Chondrocyte (in vitro differentiated cells): ENCODE results near the gene CSRP1. TPM values are rescaled to one million over a fixed set of nuclear protein-coding genes. Genes with fewer than 3 reads are reported as not detected.
"Not testable (repeated sequence)": the region's sequence is repeated elsewhere in the genome, so short reads cannot be mapped to it uniquely, and the experiment has no call there.

ENCODE experiments used
- DNase-seq: peaks from one replicate; pipeline ENCODE4 v3.0.0; 2021; ENCODE audit warnings: mixed read lengths, low spot score
- H3K27ac Mint-ChIP-seq: one replicate; pipeline ENCODE4 v1.8.0; 2021; ENCODE audit warnings: mild to moderate bottlenecking, moderate library complexity, mixed read lengths; ENCODE audit not compliant: unreplicated experiment
- H3K27me3 Mint-ChIP-seq: 2 replicates; pipeline ENCODE4 v1.8.0; 2021; ENCODE audit warnings: low read depth, mixed read lengths
- H3K36me3 Mint-ChIP-seq: 2 replicates; pipeline ENCODE4 v1.8.0; 2021; ENCODE audit warnings: low read depth, mixed read lengths
- H3K4me1 Mint-ChIP-seq: 2 replicates; pipeline ENCODE4 v1.8.0; 2021; ENCODE audit warnings: low read depth, mild to moderate bottlenecking, mixed read lengths
- H3K4me3 Mint-ChIP-seq: one replicate; pipeline ENCODE4 v1.8.0; 2021; ENCODE audit warnings: mild to moderate bottlenecking, moderate library complexity, mixed read lengths; ENCODE audit not compliant: unreplicated experiment
- H3K9me3 Mint-ChIP-seq: 2 replicates; pipeline ENCODE4 v1.8.0; 2021; ENCODE audit warnings: low read depth, mixed read lengths
- CTCF ChIP-seq: fragments of 200-600 bp; sonication (generic); IDR thresholded peaks from 2 replicates; pipeline ENCODE4 v1.5.0; 2021; ENCODE audit warnings: antibody characterized with exemption, mild to moderate bottlenecking, moderate library complexity
- total RNA-seq: library from RNA; stranded (reverse); gene quantifications from 3 replicates; pipeline ENCODE4 v1.2.1, GENCODE V29; 2021

CSRP1 gene
- total RNA-seq, 1 donor from 2014 or later: 5.9 TPM

GRCh38 chr1:201482755-201483154 is 24.2 kb downstream of the CSRP1 start:
- Mint-ChIP-seq H3K27me3 (no peaks in the 10 kb centered on the region), H3K36me3 (no peaks in the 10 kb centered on the region), H3K27ac (no peak overlapping the region), H3K4me3 (no peak overlapping the region), H3K9me3 (no peaks in the 10 kb centered on the region), H3K4me1 (peaks cover 33% of the 10 kb centered on the region)
- no peak for DNase-seq
- no peak for TF ChIP-seq CTCF

- TF ChIP-seq CTCF: peak; percentile 99
- peak; percentile 95 for DNase-seq
- Mint-ChIP-seq H3K4me3 (no peak overlapping the region), H3K27ac (no peak overlapping the region), H3K9me3 (no peaks in the 10 kb centered on the region), H3K4me1 (peaks cover 29% of the 10 kb centered on the region), H3K36me3 (no peaks in the 10 kb centered on the region), H3K27me3 (no peaks in the 10 kb centered on the region)
Measured at GRCh38 chr1:201481761-201482493, 25.0 kb downstream of the CSRP1 start.

- peaks cover 26% of the 10 kb centered on the region for H3K4me1 Mint-ChIP-seq
- H3K36me3 Mint-ChIP-seq: no peaks in the 10 kb centered on the region
Measured at GRCh38 chr1:201481004-201481380, 25.9 kb downstream of the CSRP1 start.

GRCh38 chr1:201480231-201481003 is 26.5 kb downstream of the CSRP1 start:
- Mint-ChIP-seq H3K36me3 (no peaks in the 10 kb centered on the region), H3K4me3 (peak overlapping the region; percentile 54), H3K27ac (peak overlapping the region; percentile 68), H3K27me3 (no peaks in the 10 kb centered on the region), H3K4me1 (peaks cover 27% of the 10 kb centered on the region), H3K9me3 (no peaks in the 10 kb centered on the region)
- DNase-seq: no peak
- TF ChIP-seq CTCF: peak; percentile 35

More at GRCh38 chr1:201481004-201481380, 25.9 kb downstream of the CSRP1 start:
- no peaks in the 10 kb centered on the region for H3K9me3 Mint-ChIP-seq
- H3K27me3 Mint-ChIP-seq: no peaks in the 10 kb centered on the region
- H3K27ac Mint-ChIP-seq: no peak overlapping the region
- peak overlapping the region; percentile 41 for H3K4me3 Mint-ChIP-seq
- DNase-seq: no peak
- TF ChIP-seq CTCF: no peak

GRCh38 chr1:201479201-201479730 is 27.7 kb downstream of the CSRP1 start:
- no peak for DNase-seq
- H3K27me3 Mint-ChIP-seq: no peaks in the 10 kb centered on the region
- no peak overlapping the region for H3K4me3 Mint-ChIP-seq
- H3K27ac Mint-ChIP-seq: no peak overlapping the region
- H3K4me1 Mint-ChIP-seq: peaks cover 33% of the 10 kb centered on the region
- H3K36me3 Mint-ChIP-seq: no peaks in the 10 kb centered on the region
- no peak for TF ChIP-seq CTCF
- H3K9me3 Mint-ChIP-seq: no peaks in the 10 kb centered on the region

GRCh38 chr1:201478666-201479065 is 28.3 kb downstream of the CSRP1 start:
- not testable (repeated sequence) for H3K4me3 Mint-ChIP-seq, H3K27ac Mint-ChIP-seq, H3K27me3 Mint-ChIP-seq, DNase-seq, H3K36me3 Mint-ChIP-seq, H3K9me3 Mint-ChIP-seq
- peaks cover 33% of the 10 kb centered on the region for H3K4me1 Mint-ChIP-seq
